K562 (cell line): ENCODE data around the gene SPTBN4. TPM values are rescaled to one million over a fixed set of nuclear protein-coding genes. Genes with fewer than 3 reads are reported as not detected.
A peak's percentile ranks its signal among the peaks of the same experiment; 100 is the strongest.

Source experiments
- ATAC-seq: fragments of 200-7000 bp; cut with Tn5 transposase; 3 replicates; pipeline ENCODE4 v1.9.1; 2020; ENCODE audit warnings: moderate library complexity
- BruUV-seq: library from RNA; stranded (reverse); fragments of 400-500 nt; replicated peaks from 2 replicates; lab custom pipeline; 2021; lab: Mats Ljungman, UMichigan
- CTCF ChIA-PET: fragments of 300-600 bp; formaldehyde crosslinking; extraction: SDS; loops from one replicate; lab custom pipeline; 2021; ENCODE audit warnings: low intra/inter-chr PET ratio; lab: Yijun Ruan, JAX
- POLR2A ChIA-PET: fragments of 300-600, 350-650 bp; sonication (Branson Sonifier 250); formaldehyde crosslinking; extraction: SDS; loops from one replicate; lab custom pipeline; 2021; ENCODE audit warnings: antibody characterized with exemption, inconsistent platforms; lab: Yijun Ruan, JAX
- DNase-seq, 4 experiments: peaks; one replicate each; pipeline versions ENCODE4 v3.0.0 to v3.0.0-alpha.2; 2011 to 2018; ENCODE audit warnings: low spot score in 3 of 4, mixed read lengths in 3 of 4; ENCODE audit errors: extremely low read depth in 1 of 4
- FAIRE-seq: peaks from 2 replicates; lab custom pipeline; 2011; peaks lifted over from hg19 to GRCh38; lab: Jason Lieb, UNC
- H2AFZ ChIP-seq: 2 replicates; pipeline ENCODE4 v1.6.0; 2011; ENCODE audit warnings: low read depth, low read length, control low read depth, inconsistent platforms
- H3K27ac ChIP-seq: fragments of 200-600 bp; 3 replicates; pipeline ENCODE4 v1.8.0; 2011; ENCODE audit warnings: low read depth, mild to moderate bottlenecking, control low read depth, inconsistent platforms, low read length, moderate library complexity, mixed read lengths; ENCODE audit errors: extremely low read depth
- H3K27me3 ChIP-seq, 2 experiments: fragments of 300-600 bp in 1 of 2; 2 replicates in 1 of 2; 3 replicates in 1 of 2; pipeline versions ENCODE4 v1.6.0 to v1.8.0; 2011; ENCODE audit warnings: inconsistent platforms in 2 of 2, low read length in 2 of 2, mild to moderate bottlenecking in 1 of 2, mixed read lengths in 1 of 2, moderate library complexity in 1 of 2; ENCODE audit not compliant: control insufficient read depth in 2 of 2, insufficient read depth in 2 of 2
- H3K36me3 ChIP-seq: fragments of 300-600 bp; 3 replicates; pipeline ENCODE4 v1.8.0; 2011; ENCODE audit warnings: mild to moderate bottlenecking, low read length, inconsistent platforms; ENCODE audit not compliant: control insufficient read depth, insufficient read depth
- H3K4me1 ChIP-seq, 2 experiments: fragments of 200-600 bp in 1 of 2; replicated peaks in 1 of 2; 2 replicates in 1 of 2; 3 replicates in 1 of 2; pipeline versions ENCODE4 v1.5.1 to v1.8.0; 2011; ENCODE audit warnings: inconsistent platforms in 2 of 2, low read length in 2 of 2, mild to moderate bottlenecking in 1 of 2, mixed read lengths in 1 of 2, moderate library complexity in 1 of 2; ENCODE audit not compliant: control insufficient read depth in 2 of 2, insufficient read depth in 2 of 2
- H3K4me2 ChIP-seq: 2 replicates; pipeline ENCODE4 v1.6.1; 2011; ENCODE audit warnings: low read length, control low read depth, inconsistent platforms, mixed read lengths; ENCODE audit not compliant: insufficient read depth
- H3K4me3 ChIP-seq: fragments of 200-600 bp; sonication (generic), shearing (Covaris generic); 2 replicates; pipeline ENCODE4 v1.5.1; 2016; ENCODE audit warnings: control low read depth, inconsistent platforms
- H3K79me2 ChIP-seq: fragments of 200-600 bp; 3 replicates; pipeline ENCODE4 v1.8.0; 2011; ENCODE audit warnings: low read length, inconsistent platforms; ENCODE audit not compliant: control insufficient read depth, insufficient read depth
- H3K9ac ChIP-seq, 2 experiments: 2 replicates each; pipeline versions ENCODE4 v1.6.0 to v1.6.1; 2011; ENCODE audit warnings: low read depth in 2 of 2, low read length in 2 of 2, control low read depth in 1 of 2, inconsistent platforms in 1 of 2, mild to moderate bottlenecking in 1 of 2, mixed read lengths in 1 of 2; ENCODE audit not compliant: insufficient read depth in 1 of 2
- H3K9me1 ChIP-seq: one replicate; pipeline ENCODE4 v1.6.0; 2011; ENCODE audit warnings: inconsistent platforms, mild to moderate bottlenecking, low read length, moderate library complexity; ENCODE audit not compliant: control insufficient read depth, insufficient read depth
- H3K9me3 ChIP-seq: replicated peaks from 2 replicates; pipeline ENCODE4 v1.5.1; 2011; ENCODE audit warnings: low read depth, low read length, inconsistent platforms; ENCODE audit not compliant: control insufficient read depth, insufficient read depth
- H4K20me1 ChIP-seq: replicated peaks from 2 replicates; pipeline ENCODE4 v1.6.1; 2011; ENCODE audit warnings: low read length, inconsistent platforms, mixed read lengths; ENCODE audit not compliant: control insufficient read depth, insufficient read depth
- ATF6 ChIP-seq: sonication (generic); formaldehyde crosslinking; IDR thresholded peaks from 2 replicates; pipeline ENCODE4 v1.4.0; 2020; ENCODE audit warnings: mild to moderate bottlenecking, missing genetic modification reagents
- RBM25 ChIP-seq: fragments of 200-400 bp; formaldehyde crosslinking; IDR thresholded peaks from 2 replicates; pipeline ENCODE4 v1.6.1; 2018; ENCODE audit warnings: low read length, low read depth, moderate library complexity; ENCODE audit not compliant: severe bottlenecking
- ZNF121 ChIP-seq: sonication (generic); formaldehyde crosslinking; conservative IDR thresholded peaks from 2 replicates; pipeline ENCODE4 v1.8.0; 2022; ENCODE audit warnings: missing genetic modification reagents
- WGBS: fragments of 100-300 bp; shearing (Covaris generic); methylation state at CpG from one replicate; pipeline ENCODE4 v1.1.6; 2016; ENCODE audit warnings: low coverage, mixed read lengths; ENCODE audit not compliant: insufficient coverage; ENCODE audit errors: missing lambda C conversion rate; 5-methylcytosine and 5-hydroxymethylcytosine counted together
- in situ Hi-C: fragments of 300-500 bp; cut with MboI; formaldehyde crosslinking; loops from 4 replicates; pipeline ENCODE4 v1.15.0; 2018; ENCODE audit warnings: inconsistent platforms, mixed read lengths
- intact Hi-C: fragments of 100-400 bp; cut with micrococcal nuclease; formaldehyde crosslinking; loops from 2 replicates; pipeline ENCODE4 v1.14.2; 2022
- polyA plus RNA-seq, 8 experiments: library from polyadenylated mRNA; depleted of rRNA in 4 of 8; stranded (reverse) in 5 of 8; unstranded in 3 of 8; fragments of >200 nt; fragmentation: Nextera tagmentation in 2 of 8; fragmentation: Illumina TruSeq in 1 of 8; extraction: Ambion mirVana in 2 of 8; extraction: Trizol in 1 of 8; gene quantifications; 2 replicates each; pipeline versions ENCODE4 v1.2.1 to v1.2.3, GENCODE V29; 2011 to 2014; ENCODE audit warnings: inconsistent platforms in 1 of 8, missing spikeins in 1 of 8
- total RNA-seq, 7 experiments: library from RNA; depleted of rRNA in 6 of 7; stranded (reverse); fragments of >200 nt in 6 of 7; fragmentation: Illumina TruSeq in 2 of 7; extraction: Trizol in 2 of 7; gene quantifications; 2 replicates each; pipeline versions ENCODE4 v1.2.1 to v1.2.3, GENCODE V29; 2011 to 2021; ENCODE audit warnings: low replicate concordance in 1 of 7

SPTBN4 gene
- total and polyA plus RNA-seq, 9 of the 15 experiments (the other 6 are each of a cell fraction or from before 2014, with no cell fraction given), result 0.01 to 1.5 (median 0.86) TPM

- intact Hi-C loops (no loop called here), in situ Hi-C loops (no loop called here)
- WGBS, result 55% methylated on average over 4 of the region's 4 CpGs
- FAIRE-seq, result no peak
- Histone ChIP-seq H3K4me3 (no peak overlapping the region), H3K4me1 (peaks cover 0 to 3% of the 10 kb centered on the region in 2 experiments; a peak in 2 of 5 replicates), H3K27ac (no peak overlapping the region), H3K27me3 (no peaks in the 10 kb centered on the region), H3K79me2 (no peaks in the 10 kb centered on the region), H4K20me1 (no peaks in the 10 kb centered on the region), H3K9ac (no peak overlapping the region), H3K36me3 (no peaks in the 10 kb centered on the region), H3K4me2 (no peak overlapping the region), H2AFZ (no peak overlapping the region), H3K9me1 (no peaks in the 10 kb centered on the region), H3K9me3 (no peaks in the 10 kb centered on the region)
- ATAC-seq, result no peak
- no peak for DNase-seq
- ChIA-PET CTCF (no interaction called here), POLR2A (no interaction called here)
- peak; percentile 57 for TF ChIP-seq RBM25
- peak; percentile 90 for TF ChIP-seq ZNF121 (CRISPR knock-in tag)
- TF ChIP-seq ATF6, result no peak
- BruUV-seq, result no TSS peak
Observed at GRCh38 chr19:40474737-40475136, 7.9 kb downstream of the SPTBN4 start.
